AG09309 (cell line): Measurements from ENCODE around the gene KISS1R.

Experiments
- DNase-seq: peaks from one replicate; pipeline ENCODE4 v3.0.0-alpha.2; 2010; ENCODE audit warnings: low read depth
- H3K4me3 ChIP-seq: 2 replicates; pipeline ENCODE4 v1.5.1; 2011; ENCODE audit warnings: mild to moderate bottlenecking, low read depth, low read length, moderate library complexity; ENCODE audit not compliant: control insufficient read depth
- CTCF ChIP-seq: IDR thresholded peaks from 2 replicates; pipeline ENCODE4 v1.5.1; 2011; ENCODE audit warnings: mild to moderate bottlenecking, low read depth, low read length, inconsistent platforms; ENCODE audit not compliant: insufficient read depth, control insufficient read depth; ENCODE audit errors: missing control alignments

Gene KISS1R

GRCh38 chr19:871446-872265 is 45.5 kb upstream of the KISS1R start:
- no peak for DNase-seq
- no peak for TF ChIP-seq CTCF
- H3K4me3 ChIP-seq: no peak overlapping the region

- no peak for DNase-seq
- TF ChIP-seq CTCF: no peak
- H3K4me3 ChIP-seq: no peak overlapping the region
Observed at GRCh38 chr19:872266-872951, 44.7 kb upstream of the KISS1R start.

GRCh38 chr19:873084-873483 is 44.0 kb upstream of the KISS1R start:
- TF ChIP-seq CTCF: no peak
- no peak for DNase-seq
- no peak overlapping the region for H3K4me3 ChIP-seq

- no peak overlapping the region for H3K4me3 ChIP-seq
- no peak for TF ChIP-seq CTCF
- no peak for DNase-seq
Observed at GRCh38 chr19:873561-874041, 43.5 kb upstream of the KISS1R start.

GRCh38 chr19:875265-875879 is 41.8 kb upstream of the KISS1R start:
- no peak for TF ChIP-seq CTCF
- no peak for DNase-seq
- H3K4me3 ChIP-seq: no peak overlapping the region

GRCh38 chr19:876089-876488 is 41.0 kb upstream of the KISS1R start:
- no peak for TF ChIP-seq CTCF
- DNase-seq: no peak

More at GRCh38 chr19:876089-876488, 41.0 kb upstream of the KISS1R start:
- H3K4me3 ChIP-seq: no peak overlapping the region
